Measurements from ENCODE around the gene ITGB7.
"Not testable (repeated sequence)": the region's sequence is repeated elsewhere in the genome, so short reads cannot be mapped to it uniquely, and the experiment has no call there.

Gene ITGB7

DNA sequence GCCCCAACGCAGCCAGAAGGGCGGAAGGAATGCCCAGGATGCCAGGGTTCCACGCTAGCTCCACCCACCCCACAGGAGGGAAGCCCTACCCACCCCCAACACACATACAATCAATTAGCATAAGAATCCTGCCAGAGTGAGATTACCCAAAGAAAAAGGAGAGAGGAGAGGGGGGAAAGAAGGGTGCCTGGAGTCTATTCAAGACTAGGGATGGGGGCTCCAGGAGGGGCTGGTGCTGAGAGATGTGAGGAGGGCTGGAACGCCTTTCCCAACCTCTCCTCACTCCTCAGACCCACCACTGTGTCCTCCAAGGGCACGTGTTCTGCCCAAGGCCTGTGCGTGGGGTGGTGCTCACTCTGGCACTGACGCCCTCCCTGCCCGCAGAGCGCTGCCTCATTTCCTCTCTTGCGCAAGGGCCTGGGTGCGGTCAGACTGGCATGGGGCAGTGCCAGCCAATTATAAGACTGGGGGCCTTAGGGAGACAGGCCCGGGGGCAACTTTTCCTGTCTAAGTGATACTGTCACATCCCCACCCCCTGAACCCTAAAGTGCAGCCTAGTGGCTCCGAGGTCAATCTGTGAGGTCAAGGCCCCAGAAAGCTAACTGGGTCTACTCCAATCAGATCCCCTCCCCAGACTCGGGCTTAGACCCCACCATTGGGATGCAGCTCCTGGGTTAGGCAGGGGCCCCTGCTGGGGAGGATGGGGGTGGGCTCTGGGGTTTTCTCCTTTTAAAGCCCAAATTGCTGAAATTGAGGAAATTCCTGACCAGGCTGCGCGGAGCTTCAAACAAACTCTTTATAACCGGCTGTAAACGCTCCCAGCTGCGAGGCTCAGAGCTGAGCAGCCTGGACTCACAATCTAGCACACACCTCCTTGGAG, 10.2 kb upstream of the ITGB7 start:
- no peak for DNase-seq

DNA sequence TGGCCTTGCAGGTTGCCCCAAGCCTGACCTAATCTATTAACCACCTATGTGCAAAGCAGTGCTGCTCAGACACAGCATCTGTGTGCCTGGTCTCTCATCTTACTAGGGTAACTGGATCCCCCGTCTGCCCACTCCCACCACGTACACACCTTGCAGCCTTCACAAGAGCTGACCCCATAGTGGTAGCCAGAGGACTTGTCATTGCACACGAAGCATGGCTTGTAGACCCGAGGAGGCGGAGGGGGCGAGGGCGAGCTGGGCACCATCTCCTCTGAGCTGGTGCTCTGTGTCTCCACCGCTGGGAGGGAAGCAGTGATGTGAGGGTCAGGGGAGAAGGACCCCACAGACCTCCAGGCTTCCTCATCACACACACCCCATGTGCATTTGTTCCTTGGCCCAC, 8.4 kb upstream of the ITGB7 start:
- no peak for DNase-seq

DNA sequence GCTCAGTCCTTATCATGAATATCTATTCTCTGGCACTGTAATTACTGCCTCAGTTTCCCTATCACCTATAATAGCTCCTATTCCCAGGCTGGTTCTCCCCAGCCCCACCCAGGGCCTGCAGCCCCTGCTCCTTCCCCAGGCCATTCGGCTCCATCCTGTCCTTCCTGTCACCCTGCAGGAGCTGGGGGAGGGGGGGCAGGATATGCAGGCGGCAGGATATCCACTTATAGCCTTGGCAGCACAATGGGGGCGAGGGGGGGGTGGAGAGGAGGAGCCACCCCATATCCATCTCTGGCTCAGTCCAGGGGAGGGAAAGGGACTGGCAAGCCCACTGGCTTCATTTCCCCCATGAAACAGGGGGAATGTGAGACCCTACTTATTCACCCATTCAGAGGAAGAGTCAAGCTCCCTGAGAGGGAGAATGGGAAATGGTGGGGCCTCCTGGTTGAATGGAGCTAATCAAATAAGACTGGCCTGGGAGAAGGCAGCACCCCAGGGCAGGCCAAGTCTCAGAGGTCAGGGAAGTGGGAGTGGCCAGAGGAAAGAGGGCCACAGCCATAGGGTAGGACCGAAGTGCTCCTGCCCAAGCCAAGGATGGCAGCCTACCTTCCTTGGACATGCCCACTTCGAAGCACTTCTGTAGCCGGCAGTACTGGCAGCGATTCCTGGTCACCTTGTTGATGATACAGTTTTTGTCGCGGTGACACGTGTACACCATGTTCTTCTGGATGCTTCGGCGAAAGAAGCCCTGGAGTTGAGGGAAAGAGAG, 7.8 kb upstream of the ITGB7 start:
- DNase-seq = no peak

DNA sequence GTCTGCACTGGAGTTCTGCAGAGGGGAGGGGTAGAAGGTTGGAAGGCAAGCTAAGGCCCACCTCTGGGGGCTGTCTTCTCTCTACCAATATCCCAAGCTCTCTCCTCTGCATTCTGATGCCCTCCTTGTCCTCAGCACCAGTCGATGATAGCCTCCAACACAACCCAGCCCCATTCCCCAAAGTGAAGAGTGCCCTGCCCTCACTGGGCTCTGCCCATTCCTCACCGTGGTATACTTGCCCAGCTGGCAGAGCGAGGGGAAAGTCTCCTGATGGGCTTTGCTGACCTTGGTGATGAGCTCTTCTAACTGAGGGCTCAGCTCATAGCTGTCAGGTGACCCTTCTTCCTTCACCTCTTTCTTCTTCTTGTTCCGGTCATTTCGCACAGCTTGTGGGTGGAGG, 7.2 kb upstream of the ITGB7 start:
- no peak for DNase-seq

DNA sequence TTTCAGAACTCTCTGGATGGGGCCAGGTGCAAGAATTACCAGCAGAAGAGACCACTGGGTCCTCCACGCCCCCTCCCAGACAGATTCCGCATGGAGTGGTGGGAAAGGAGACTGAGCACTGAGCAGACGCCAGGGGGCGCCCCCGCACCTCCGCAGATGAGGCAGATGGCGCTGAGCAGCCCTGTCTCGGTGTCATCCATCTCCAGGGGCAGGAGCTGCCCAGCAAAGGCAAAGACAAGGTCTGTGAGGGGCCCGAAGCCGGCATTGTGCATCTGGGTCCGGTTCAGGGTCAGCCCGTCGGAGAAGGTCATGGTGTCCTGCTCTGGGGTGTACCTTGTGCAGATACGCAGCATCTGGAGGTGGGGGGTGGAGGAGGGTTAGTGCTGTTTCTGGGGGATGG, 6.3 kb upstream of the ITGB7 start:
- peak; percentile 51 for DNase-seq

DNA sequence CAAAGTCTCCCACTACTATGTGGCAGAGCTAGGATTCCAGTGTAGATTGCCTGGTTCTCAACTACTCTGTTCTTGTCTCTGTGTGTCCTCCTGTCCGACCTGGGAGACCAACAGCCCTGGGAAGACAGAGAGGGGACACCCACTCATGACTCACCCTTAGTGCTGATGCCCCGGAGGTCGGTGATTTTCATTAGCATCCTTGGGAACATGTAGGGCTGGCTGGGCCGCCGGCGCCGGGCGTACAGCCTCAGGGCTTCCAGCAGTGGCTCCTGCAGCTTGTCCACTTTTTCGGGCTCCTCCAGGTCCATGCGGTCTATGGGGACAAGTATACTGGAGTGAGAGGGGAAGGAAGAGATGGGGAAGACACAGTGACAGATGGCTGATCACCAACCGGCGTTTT, 5.9 kb upstream of the ITGB7 start:
- no peak for DNase-seq

DNA sequence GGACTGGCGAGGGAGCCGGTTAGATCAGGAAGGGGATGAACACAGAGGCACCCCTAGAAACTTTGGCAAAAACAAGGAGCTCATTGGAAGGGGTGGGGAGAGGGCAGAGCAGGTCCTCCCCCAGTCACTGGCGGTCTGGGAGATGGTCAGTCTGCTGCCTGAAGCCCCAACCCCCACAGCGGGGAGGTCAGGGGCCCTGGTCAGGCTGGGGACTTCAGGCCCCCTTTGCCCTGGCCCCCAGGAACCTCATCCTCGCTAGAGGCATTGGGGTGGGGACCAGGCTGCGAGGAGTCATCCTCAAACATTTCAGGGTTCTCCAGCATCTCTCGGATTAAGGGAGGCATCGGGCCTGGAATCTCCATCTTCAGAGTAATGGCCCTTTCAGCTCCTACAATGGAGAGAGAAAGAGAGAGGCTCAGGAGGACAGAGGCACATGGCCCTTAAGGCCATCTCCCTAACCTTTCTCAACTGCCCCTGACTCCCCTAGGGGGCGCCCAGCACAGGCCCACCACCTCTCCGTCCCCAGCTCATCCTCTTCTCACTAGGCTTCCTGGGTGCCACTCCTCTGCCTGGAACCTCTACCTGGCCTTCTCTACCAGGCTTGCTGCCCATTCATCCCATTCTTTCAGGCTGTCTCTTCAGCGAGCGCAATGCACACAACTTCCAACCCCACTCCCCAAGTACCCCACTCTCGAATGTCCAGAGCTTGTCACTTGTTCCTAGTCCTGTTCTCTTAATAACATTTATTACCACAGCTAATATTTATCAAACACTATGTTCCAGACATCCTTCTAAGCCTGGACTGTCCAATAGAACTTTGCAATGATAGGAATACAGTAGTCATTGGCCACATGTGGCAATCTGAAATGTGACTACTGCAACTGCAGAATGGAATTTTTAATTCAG, 4.7 kb upstream of the ITGB7 start:
- DNase-seq = no peak

DNA sequence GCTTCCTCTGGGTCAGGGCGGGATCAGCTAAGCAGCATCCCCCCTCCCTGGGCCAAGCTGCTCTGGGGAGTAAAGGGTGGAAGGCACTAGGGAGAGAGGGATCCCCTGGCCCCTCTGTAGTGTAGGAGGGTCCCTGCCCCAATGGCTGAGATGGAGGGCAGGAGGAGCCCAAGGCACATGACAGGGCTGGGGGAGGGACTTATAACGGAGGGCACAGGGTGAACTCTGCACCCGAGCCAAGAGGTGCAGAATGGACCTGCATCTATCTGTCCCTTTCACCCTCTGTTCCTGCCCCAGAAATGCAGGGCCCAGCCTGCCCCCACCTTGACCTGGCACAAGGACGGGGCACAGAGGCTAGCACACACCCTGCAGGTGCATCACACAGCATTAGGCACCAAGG, 3.8 kb upstream of the ITGB7 start:
- no peak for DNase-seq

DNA sequence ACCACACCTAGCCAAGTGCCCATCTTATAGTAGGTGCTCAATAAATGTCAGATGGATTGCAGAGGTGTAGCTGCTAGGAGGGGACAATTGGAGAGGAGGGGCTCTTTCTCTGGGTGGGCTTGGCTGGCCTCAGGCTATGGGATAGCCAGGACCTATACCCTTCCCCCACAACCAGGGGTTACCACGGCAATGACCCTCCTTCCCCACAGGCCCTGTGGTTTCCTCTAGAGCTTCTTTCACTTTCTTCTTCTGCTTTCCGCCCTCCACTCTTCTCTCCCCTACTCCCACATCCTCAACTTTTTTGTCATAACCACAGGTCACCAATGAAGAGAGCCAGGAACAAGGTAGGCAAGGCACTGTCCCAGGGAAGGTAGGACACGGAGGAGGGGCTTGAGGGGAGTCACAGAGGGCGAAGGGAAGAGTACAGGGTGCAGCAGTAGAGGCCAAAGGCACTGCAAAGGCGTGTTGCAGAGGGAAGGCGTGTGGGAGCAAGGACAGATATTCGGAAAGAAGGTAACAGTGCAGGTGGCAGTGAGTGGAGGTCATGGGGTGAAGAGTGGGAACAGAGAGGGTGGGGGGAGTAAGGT, 1.9 kb upstream of the ITGB7 start:
- DNase-seq = no peak

DNA sequence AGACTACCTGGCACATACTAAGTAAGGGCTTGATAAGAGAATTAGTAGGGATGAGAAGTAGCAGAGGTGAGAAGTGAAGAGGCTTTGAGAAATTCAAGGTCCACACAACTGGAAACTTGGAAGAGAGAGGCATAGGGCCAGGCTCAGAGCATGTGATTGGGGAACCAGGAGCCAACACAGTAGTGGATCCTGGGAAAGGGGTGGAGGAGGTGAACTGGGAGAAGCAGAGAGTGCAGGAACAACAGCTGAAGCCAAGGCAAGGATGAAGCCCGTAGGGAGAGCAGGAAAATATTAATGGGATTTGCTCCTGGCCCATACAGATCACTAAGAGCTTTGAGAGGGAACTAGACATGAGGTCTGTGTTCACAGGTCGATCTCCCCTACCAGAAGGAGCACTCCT, 1.4 kb upstream of the ITGB7 start:
- no peak for DNase-seq

DNA sequence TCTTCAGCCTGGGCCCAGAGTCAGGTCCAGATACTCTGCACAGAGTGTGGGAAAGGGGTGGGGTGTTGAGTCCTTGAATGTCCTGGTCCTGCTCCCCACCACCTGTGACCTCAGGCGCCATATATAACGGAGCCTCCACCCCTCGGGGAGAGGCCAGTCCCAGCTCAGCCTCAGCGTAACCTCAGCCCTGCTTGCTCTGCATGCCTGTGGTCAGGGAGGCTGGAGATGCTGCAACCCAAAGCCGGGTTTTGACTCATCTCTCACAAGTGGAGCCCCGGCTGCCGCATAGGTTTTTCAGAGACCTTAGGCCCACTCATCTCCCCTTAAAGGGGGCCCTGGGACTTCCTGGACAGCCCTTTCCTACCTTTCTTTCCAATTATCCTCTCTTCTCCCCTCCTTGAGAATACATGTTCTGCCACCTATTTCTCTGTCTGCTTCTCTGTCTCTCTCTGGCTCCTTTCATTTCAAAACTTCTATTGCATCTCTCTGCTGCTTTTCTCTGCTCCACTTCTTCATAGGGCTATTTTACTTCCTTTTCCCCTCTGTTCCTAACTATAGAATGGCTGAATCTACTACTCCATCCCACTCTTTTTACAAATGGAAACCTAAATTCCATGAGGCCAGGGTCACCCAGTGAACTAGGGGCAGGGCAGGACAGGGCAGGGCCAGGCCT, 1.2 kb downstream of the ITGB7 start:
- DNase-seq = no peak

DNA sequence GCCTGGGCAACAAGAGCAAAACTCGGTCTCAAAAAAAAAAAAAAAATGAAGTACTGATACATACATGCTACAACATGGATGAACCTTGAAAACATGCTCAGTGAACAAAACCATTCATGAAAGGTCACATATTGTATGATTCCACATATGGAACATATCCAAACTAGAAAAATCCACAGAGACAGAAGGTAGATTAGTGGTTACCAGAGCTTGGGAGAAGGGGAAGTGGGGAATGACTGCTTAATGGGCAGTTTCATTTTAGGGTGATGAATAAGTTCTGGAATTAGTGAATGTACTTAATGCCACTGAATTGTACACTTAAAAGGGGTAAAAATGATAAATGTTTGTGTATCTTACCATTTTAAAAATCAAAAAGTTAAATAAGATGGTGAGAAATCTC, 2.7 kb downstream of the ITGB7 start:
- DNase-seq = no peak

DNA sequence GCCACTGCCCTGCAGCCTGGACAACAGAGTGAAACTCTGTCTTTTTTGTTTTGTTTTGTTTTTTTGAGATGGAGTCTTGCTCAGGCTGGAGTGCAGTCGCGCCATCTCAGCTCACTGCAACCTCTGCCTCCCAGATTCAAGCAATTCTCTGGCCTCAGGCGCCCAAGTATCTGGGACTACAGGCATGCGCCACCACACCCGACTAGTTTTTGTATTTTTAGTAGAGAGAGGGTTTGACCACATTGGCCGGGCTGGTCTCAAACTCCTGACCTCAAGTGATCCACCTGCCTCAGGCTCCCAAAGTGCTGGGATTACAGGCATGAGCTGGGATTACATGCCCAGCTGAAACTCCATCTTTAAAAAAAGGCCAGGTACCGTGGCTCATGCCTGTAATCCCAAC, 4.7 kb downstream of the ITGB7 start:
- not testable (repeated sequence) for DNase-seq

DNA sequence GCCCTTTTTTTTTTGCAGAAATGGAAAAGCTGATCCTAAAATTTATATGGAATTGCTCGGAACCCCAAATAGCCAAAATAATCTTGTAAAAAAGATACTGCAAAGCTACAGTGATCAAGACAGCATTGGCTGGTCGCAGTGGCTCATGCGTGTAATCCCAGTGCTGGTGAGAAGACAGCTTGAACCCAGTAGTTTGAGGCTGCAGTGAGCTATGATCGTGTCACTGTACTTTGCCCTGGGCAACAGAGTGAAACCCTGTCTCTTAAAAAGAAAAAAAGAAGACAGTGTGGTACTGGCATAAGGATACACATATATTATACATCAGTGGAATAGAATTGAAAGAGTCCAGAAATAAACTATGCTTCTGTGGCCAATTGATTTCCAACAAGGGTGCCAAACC, 5.4 kb downstream of the ITGB7 start:
- DNase-seq = no peak

DNA sequence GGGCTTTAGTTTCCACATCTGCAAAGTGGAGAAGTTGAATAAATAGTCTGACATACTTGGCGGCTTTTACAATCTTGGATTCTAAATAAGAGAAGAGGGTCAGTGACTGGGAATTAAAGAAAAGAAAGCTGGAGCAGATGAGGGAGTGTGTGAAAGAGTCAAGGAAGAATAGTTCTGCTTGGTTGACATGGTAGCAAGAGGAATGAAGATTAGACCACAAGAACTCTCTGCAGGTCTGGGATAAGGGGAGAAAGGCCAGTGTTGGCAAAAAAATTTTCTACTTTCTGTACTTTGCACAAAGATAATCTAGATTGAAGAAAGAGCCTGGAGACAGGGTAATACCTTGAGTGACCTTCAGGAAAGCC, 5.9 kb downstream of the ITGB7 start:
- DNase-seq = no peak

DNA sequence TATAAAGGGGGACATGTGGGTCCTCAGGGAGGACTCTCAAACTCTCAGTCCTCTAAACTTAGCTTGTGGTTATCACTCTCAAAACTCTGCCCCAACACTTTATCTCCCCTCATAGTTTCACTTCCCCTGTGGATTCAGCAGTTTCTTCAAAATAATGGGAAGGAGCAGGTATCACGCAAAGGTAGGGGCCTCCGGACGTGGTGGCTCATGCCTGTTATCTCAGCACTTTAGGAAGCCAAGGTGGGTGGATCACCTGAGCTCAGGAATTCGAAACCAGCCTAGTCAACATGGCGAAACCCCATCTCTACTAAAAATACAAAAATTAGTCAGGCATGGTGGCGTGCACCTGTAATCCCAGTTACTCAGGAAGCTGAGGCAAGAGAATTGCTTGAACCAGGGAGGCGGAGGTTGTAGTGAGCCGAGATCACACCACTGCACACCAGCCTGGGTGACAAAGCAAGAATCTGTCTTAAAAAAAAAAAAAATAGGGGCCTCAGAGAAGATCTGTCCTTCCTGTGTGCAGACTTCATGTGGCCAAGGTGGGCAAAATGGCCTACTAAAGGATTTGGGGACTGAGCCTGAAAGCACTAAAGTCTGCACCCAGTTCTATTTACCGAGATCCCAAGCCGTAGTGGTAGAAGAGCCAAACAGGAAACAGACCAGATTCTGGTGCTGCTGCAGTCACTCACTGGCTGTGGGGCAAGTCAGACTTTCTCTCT, 6.4 kb downstream of the ITGB7 start:
- no peak for DNase-seq

DNA sequence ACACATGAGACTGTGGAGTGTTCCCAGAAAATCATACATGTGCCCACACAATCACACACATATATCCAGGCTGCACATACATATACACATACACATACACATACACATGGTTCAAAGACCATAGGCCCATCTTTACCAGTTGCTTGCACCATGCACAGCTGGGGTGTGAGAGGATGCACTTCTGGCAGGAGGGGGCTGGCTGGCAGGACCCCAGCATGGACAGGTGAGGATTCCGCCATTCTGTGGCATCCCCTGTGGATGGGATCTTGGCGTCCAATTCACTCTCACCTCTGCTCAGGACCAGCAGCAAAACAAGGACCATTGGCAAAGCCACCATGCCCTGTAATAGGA, 7.0 kb downstream of the ITGB7 start:
- DNase-seq = no peak

DNA sequence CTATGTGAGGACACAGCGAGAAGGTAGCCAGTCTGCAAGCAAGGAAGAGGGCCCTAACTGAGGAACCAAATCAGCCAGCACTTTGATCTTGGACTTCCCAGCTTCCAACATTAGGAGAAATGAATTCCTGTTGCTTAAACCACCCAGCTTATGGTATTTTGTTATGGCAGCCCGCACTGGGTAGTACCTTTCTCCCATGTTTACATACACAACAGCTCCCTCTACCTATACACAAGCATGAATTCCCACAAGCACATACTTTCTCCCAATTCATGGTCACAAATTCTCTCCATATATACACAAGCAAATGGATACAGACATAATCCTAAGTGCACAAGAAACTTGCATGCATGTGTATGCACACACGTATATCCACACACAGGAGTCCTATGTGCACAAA, 7.4 kb downstream of the ITGB7 start:
- no peak for DNase-seq

DNA sequence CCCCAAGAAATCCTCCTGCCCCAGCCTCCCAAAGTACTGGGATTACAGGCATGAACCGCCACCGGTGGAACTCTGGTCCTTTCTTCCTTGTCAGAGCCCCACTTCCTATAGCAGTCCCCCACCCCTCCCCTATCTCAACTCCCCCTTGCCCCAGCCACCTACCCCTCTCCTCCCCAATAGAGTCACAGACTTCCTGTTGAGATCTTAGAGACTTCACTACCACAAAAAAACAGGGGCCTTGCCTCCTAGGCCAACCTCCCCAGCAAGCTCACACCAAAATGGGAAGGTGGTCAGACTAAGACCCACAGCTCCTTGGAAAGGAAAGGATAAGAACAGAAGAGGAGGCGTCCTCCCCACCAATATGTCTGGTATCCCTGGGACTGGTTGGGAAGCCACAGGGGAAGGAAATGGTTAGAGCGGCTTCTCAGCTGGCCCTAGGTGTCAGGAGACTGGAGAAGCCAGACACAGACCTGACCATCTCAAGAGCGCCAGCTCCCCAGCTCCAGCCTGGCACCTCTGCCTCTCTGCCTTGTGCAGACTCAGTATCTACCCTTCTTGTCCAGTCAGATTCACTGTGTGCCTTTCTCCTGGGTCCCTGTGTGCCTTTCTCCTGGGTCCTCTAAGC, 8.5 kb downstream of the ITGB7 start:
- DNase-seq = peak; percentile 47

DNA sequence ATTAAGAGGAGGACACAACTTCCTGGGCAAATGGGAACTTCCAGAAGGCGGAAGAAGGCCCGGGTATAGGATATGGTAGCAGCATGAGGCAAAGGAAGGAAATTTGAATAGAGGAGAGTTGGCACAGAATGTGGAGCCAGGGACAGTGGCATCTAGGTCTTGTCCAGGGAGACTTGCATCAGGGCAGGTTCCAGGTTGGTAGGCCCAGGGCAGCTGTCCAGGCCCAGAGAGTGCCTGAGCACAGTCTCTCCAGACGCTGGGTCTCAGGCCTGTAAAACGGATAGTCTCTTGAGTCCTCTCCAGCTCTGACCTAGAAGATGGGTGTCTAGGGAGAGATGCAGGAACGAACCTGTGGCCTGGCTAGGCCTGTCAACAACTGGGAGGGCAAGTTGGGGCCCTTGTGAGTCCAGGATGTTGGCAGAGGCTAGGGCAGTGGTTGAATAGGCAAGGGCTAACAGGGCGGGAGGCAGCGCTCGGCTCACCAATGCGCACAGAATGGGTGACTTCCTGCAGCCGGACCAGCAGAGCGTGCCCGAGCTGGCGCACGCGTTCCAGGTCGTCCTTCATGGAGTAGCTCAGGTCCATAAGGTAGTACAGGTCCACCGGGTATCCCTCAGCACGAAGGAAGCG, 9.9 kb downstream of the ITGB7 start:
- DNase-seq = no peak

DNA sequence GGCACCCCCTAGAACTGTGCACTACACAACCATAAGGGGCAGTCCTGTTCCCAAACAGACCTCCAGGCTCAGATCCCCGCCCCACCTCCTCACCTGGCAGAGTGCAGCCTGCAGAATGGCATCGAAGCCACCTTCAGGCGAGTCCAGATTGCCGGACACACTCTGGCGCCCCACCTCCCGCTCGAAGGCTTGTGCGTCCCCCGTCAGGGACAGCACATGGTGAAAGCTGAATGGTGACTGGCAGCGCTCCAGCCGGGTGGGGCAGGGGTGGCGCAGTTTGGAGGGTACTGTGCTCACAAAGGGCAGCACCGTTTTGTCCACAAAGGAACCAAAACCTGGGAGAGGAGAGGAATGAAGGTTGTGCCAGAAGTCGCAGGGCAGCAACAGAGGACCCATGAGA, 10.6 kb downstream of the ITGB7 start:
- no peak for DNase-seq
